ENCODE results near the gene PDCD4. TPM values are rescaled to one million over a fixed set of nuclear protein-coding genes. Genes with fewer than 3 reads are reported as not detected.
A peak's percentile ranks its signal among the peaks of the same experiment; 100 is the strongest.

Gene PDCD4
- total RNA-seq, 1 donor from 2014 or later = 74.2 TPM

DNA sequence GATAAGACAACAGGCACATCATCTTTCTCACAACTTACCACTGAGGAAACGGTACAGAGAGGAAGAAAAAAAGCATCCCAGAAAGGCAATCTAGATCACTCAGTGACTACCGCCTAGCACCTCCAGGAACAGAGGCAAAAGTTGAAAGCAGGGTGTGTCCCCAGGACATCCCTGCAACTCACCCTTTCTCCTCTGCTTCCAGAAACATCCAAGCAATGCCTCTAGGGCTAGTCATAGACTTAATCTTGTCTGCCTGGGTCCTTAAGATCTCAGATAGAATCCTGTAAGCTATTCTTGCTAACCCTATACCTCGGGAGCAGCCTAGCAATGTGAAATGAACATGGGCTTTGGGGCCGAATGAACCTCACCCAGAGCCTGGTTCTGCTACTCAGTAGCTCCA is 18.8 kb upstream of the PDCD4 start:
- Histone ChIP-seq H3K36me3 (no peaks in the 10 kb centered on the region), H3K9me3 (no peaks in the 10 kb centered on the region), H3K4me3 (no peak overlapping the region), H3K27ac (no peak overlapping the region), H3K27me3 (ENCODE audit: low read depth) (no peaks in the 10 kb centered on the region), H3K4me1 (peaks cover 18% of the 10 kb centered on the region)
- TF ChIP-seq, protein P1, sequence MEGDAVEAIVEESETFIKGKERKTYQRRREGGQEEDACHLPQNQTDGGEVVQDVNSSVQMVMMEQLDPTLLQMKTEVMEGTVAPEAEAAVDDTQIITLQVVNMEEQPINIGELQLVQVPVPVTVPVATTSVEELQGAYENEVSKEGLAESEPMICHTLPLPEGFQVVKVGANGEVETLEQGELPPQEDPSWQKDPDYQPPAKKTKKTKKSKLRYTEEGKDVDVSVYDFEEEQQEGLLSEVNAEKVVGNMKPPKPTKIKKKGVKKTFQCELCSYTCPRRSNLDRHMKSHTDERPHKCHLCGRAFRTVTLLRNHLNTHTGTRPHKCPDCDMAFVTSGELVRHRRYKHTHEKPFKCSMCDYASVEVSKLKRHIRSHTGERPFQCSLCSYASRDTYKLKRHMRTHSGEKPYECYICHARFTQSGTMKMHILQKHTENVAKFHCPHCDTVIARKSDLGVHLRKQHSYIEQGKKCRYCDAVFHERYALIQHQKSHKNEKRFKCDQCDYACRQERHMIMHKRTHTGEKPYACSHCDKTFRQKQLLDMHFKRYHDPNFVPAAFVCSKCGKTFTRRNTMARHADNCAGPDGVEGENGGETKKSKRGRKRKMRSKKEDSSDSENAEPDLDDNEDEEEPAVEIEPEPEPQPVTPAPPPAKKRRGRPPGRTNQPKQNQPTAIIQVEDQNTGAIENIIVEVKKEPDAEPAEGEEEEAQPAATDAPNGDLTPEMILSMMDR (IDR thresholded peaks at IDR 0.05) = no peak
- DNase-seq (no peak), ATAC-seq (no peak)
- intact Hi-C loops (cut with DNase I) = no loop called here

DNA sequence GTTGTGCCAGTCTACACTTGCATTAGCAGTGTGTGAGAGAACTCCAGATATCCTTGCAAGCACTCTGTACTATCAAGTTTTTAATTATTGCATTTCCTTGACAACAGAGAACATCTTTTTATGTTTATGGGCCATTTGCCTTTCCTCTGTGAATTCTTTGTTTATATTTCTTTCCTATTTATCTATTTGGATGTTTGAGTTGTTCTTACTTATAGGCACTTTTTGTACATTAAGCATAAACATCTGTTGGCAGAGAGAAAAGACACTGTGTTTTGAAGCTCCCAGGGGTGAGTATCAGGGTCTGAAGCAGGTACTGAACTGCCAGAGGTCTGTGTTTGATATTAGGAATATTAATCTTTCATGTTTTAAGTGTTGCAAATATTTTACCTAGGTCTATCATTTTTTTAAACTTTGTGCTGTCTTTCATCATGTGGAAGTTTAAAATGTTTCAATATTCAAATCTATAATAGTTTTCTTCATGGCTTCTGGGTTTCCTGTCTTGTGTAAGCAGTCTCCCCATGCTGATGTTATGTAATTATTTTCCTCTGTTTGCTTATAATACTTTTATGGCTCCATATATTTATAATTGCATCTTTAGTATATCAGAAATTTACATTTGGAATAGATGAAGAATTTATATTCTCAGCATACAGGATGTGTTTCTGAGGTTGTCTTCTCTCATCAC is 17.7 kb upstream of the PDCD4 start:
- ATAC-seq (no peak), DNase-seq (no peak)
- intact Hi-C loops (cut with DNase I) = no loop called here
- Histone ChIP-seq H3K27me3 (ENCODE audit: low read depth) (no peaks in the 10 kb centered on the region), H3K4me1 (peaks cover 29% of the 10 kb centered on the region), H3K9me3 (no peaks in the 10 kb centered on the region), H3K4me3 (no peak overlapping the region), H3K27ac (no peak overlapping the region), H3K36me3 (no peaks in the 10 kb centered on the region)
- TF ChIP-seq, protein P1 (IDR thresholded peaks at IDR 0.05) = no peak

DNA sequence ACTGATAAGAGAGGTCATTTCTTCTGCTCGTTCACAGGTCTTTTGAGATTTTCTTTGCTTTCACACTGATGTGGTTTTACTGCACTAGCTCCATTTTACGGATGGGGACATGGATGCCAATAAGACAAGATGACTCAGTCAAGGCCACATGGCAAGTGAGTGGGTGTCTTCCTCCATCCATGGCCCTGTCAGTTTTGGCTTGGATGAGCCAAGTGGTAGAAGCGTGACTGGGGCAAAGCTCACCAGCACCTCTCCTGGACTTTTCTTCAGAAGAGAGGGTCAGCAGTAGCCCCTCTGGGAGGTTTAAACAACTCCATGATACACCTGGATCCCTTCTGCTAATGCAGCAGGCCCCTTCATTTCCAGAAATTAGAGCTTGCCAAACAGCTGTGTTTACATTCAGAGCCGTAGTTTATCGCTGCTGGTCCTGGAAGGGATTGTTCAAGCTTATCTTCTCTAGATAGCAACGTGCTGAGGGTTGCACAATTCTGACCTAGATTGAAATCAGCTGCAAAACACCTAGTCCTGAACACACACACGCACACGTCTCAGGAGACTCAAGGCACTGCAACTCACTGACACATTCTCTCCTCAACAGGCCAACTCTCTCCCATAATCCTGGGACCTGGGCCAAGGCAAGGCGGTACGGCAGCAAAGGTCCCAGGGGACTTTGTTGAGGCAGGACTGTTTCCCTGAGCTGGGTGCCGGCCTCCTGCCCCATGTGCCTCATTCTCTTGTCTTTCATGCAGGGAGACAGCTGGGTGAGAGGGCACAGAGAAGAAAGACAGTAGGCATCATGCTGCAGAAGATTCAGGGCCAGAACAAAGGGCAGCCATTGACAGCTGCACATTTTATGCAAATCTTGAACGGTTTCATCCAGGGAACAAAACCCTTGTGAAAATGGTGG is 14.2 kb upstream of the PDCD4 start:
- H3K9me3 ChIP-seq = no peaks in the 10 kb centered on the region
- ATAC-seq = peak; percentile 65 to 66
- intact Hi-C loops (cut with DNase I) = no loop called here
- TF ChIP-seq, protein P1 (IDR thresholded peaks at IDR 0.05) = no peak
- peaks cover 53% of the 10 kb centered on the region for H3K4me1 ChIP-seq
- H3K27me3 ChIP-seq (ENCODE audit: low read depth) = no peaks in the 10 kb centered on the region
- no peak overlapping the region for H3K4me3 ChIP-seq
- no peak for DNase-seq
- peak overlapping the region; percentile 44 for H3K27ac ChIP-seq
- H3K36me3 ChIP-seq = no peaks in the 10 kb centered on the region

DNA sequence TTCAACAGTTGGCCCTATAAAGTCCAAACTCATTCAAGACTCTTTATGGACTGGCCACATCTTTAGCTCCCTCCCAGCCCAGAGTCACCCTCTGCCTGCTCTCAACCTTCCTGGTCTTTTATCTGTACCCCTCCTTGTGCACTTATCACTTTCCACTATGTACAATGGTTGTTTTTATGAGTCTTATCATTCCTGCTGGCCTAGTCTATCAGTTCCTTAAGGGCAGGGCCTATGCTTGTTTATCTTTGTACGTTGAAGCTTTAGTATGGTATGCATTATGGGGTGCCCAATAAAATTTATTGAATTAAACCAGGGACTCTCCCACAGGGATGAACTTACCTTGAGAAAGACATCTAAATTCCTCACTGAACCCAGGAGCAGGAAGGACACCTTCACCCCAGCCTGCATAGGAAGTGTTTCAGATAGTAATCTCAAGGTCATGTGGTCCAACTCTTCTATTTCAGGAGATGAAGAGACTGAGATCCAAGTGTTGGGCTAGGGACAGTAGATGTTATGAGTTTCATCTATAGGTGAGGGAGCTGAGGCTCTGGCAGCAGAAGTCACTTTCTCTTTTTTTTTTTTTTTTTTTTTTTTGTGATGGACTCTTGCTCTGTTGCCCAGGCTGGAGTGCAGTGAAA is 13.3 kb upstream of the PDCD4 start:
- H3K4me3 ChIP-seq = no peak overlapping the region
- ATAC-seq = no peak
- no peaks in the 10 kb centered on the region for H3K36me3 ChIP-seq
- H3K27me3 ChIP-seq (ENCODE audit: low read depth) = no peaks in the 10 kb centered on the region
- intact Hi-C loops (cut with DNase I) = no loop called here
- H3K9me3 ChIP-seq = no peaks in the 10 kb centered on the region
- TF ChIP-seq, protein P1 (IDR thresholded peaks at IDR 0.05) = no peak
- peak overlapping the region; percentile 44 for H3K27ac ChIP-seq
- peaks cover 61% of the 10 kb centered on the region for H3K4me1 ChIP-seq
- DNase-seq = no peak

DNA sequence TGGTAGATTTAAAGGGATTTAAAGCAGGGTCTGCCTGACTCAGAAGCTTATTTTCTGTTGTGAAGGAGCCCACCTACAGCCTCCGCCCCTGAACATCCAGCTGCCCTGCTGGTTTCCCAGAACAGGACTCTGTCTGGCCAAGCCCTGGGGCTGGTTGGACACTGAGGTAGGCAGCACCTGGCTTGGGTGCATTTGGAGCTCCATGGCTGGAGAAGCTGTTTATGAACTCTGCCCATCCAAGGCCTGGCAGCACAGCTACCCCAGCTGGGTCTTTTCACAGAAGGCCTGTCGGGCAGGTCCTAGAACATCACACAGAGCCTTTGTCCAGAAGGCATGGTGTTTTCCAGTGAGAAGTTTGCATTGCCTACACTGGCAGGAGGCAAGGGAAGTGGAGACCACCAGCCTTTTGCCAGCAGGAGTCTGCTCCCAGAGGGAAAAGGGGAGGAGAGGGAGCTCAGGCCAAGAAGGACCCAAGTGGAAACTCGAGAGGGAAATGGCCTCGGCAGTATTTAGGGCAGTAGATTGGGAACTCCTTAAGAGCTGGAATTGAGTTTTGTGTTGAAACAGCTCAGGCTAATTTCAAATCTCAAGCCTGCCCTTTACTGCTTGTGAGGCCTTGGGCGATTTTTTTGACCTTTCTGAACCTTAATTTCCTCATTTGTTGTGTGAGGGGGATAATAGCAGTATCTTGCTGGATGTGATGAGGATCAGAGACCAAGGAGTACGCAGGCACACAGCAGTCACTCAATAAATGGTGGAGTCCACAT is 12.3 kb upstream of the PDCD4 start:
- Histone ChIP-seq H3K27ac (peak overlapping the region; percentile 74), H3K27me3 (ENCODE audit: low read depth) (no peaks in the 10 kb centered on the region), H3K36me3 (no peaks in the 10 kb centered on the region), H3K9me3 (no peaks in the 10 kb centered on the region), H3K4me3 (no peak overlapping the region), H3K4me1 (peaks cover 69% of the 10 kb centered on the region)
- TF ChIP-seq, protein P1 (IDR thresholded peaks at IDR 0.05) = no peak
- DNase-seq (no peak), ATAC-seq (peak; percentile 20 to 25)
- intact Hi-C loops (cut with DNase I) = no loop called here

Data from lower lobe of right lung (tissue), 2 donors.